Ishikawa (cell line): ENCODE measurements around the gene TBC1D2B.

ENCODE experiments used
- CEBPB ChIP-seq: IDR thresholded peaks from 2 replicates; pipeline ENCODE4 v1.6.1; 2012
- EP300 ChIP-seq: IDR thresholded peaks from 2 replicates; pipeline ENCODE4 v1.6.1; 2012; ENCODE audit warnings: borderline replicate concordance
- ZBTB7A ChIP-seq: IDR thresholded peaks from 2 replicates; pipeline ENCODE4 v1.6.1; 2012; ENCODE audit warnings: low read depth

GRCh38 chr15:78083687-78084448 is 6.4 kb upstream of the TBC1D2B start:
- TF ChIP-seq EP300 (no peak), CEBPB (no peak), ZBTB7A (no peak)
